Measurements from ENCODE around the gene RXRA.

Gene RXRA

DNA sequence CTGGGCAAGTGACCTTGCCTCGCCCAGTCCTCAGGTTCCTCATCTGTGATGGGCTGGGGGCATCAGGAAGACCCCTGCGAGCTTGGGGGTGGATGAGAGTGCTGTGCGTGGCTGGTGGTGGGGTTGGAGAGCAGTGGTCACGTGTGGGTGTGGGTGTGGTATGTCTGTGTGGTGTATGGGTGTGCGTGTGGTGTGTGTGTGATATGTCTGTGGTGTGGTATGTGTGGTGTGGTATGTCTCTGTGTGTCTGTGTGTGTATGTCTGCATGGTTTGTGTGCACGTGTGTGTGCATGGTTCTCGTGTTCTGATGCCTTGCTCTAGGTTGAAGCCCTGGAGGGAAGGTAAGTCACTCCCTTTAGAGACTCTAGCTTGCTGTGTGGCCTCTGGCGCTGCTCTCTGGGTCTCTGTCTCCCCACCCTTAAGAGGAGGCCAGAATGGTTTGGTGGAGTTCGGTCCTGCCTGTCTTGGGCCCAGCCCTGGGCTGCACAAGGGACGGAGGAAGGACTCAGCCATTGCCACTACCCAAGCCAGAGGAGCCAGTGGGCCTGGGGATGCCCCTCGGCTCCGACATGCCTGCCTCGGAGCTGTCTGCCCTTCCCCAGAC, 87.0 kb downstream of the RXRA start:
- ChIA-PET CTCF (interaction anchor here (1.1 kb wide), 1 partner anchor 23 kb away, joined by 3 read pairs; no protein-coding TSS in a partner anchor), POLR2A (no interaction called here)
- TF ChIP-seq FOXM1 (IDR thresholded peaks at IDR 0.05; ENCODE audit: borderline replicate concordance), result no peak
- no peak for TF ChIP-seq FOXK2 (IDR thresholded peaks at IDR 0.05)
- no peak for TF ChIP-seq ZNF384 (IDR thresholded peaks at IDR 0.05)
- TF ChIP-seq, protein P1, sequence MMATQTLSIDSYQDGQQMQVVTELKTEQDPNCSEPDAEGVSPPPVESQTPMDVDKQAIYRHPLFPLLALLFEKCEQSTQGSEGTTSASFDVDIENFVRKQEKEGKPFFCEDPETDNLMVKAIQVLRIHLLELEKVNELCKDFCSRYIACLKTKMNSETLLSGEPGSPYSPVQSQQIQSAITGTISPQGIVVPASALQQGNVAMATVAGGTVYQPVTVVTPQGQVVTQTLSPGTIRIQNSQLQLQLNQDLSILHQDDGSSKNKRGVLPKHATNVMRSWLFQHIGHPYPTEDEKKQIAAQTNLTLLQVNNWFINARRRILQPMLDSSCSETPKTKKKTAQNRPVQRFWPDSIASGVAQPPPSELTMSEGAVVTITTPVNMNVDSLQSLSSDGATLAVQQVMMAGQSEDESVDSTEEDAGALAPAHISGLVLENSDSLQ (IDR thresholded peaks at IDR 0.05), result no peak
- no peak for TF ChIP-seq HDGF (IDR thresholded peaks at IDR 0.05; ENCODE audit: borderline replicate concordance)
- no peak for TF ChIP-seq NFRKB (IDR thresholded peaks at IDR 0.05)
- TF ChIP-seq LEF1 (IDR thresholded peaks at IDR 0.05; ENCODE audit: borderline replicate concordance), result no peak
- TF ChIP-seq BHLHE40 (IDR thresholded peaks at IDR 0.05; ENCODE audit: borderline replicate concordance), result no peak
- TF ChIP-seq ELF4 (IDR thresholded peaks at IDR 0.05), result no peak
- no peak for TF ChIP-seq FOXA1 (IDR thresholded peaks at IDR 0.05)
- TF ChIP-seq CTBP1 (IDR thresholded peaks at IDR 0.05; ENCODE audit: borderline replicate concordance), result no peak
- no peak for TF ChIP-seq L3MBTL2 (conservative IDR thresholded peaks at IDR 0.05)
- no peak for TF ChIP-seq TARDBP (IDR thresholded peaks at IDR 0.05)
- TF ChIP-seq SUZ12 (IDR thresholded peaks at IDR 0.05), result no peak
- TF ChIP-seq SP1 (IDR thresholded peaks at IDR 0.05), result no peak
- TF ChIP-seq ARNT (IDR thresholded peaks at IDR 0.05), result no peak
- no peak for DNase-seq (ENCODE audit: extremely low spot score)

DNA sequence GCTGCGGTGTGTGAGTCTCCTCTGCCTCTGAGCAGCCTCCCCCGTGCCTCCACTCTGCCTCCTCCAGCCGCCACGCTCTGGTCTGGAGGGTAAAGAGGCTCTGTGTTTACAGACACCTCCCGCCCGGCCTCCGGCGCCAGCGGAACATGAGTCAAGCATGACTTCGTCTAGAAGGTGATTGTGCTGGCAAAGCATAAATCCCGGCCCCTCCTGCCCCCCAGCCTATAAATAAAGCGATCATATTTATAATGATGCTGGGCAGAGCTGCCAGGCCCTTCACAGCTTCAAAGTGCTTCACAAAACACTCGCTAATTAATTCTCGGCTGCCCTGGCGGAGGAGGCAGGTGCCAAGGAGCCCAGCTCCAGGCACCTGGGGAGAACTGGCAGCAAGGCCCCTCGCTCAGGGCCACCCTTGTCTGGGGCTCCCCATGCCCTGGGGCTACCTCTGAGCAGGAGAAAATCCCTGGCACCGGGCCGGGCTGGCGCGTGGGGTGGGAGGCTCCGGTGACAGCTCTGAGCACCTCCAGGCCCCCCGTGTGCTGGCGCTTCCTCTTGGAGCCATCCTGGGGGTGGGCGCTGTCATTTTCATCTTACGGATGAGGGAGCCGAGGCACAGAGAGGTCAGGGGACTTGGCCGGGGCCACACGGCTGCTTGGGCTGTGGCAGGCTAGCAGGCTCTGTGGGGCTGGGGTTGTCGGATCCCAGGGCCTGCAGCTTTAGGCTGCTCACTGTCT, 87.8 kb downstream of the RXRA start:
- ChIA-PET POLR2A (no interaction called here), CTCF (interaction anchor here (0.7 to 1.1 kb wide), 2 partner anchors 22 to 26 kb away, joined by 3 read pairs; no protein-coding TSS in a partner anchor)
- no peak for TF ChIP-seq TARDBP (IDR thresholded peaks at IDR 0.05)
- TF ChIP-seq FOXA1 (IDR thresholded peaks at IDR 0.05), result no peak
- no peak for TF ChIP-seq ZNF384 (IDR thresholded peaks at IDR 0.05)
- TF ChIP-seq FOXM1 (IDR thresholded peaks at IDR 0.05; ENCODE audit: borderline replicate concordance), result no peak
- TF ChIP-seq ARNT (IDR thresholded peaks at IDR 0.05), result no peak
- no peak for TF ChIP-seq ELF4 (IDR thresholded peaks at IDR 0.05)
- TF ChIP-seq SUZ12 (IDR thresholded peaks at IDR 0.05), result no peak
- TF ChIP-seq SP1 (IDR thresholded peaks at IDR 0.05), result no peak
- no peak for TF ChIP-seq FOXK2 (IDR thresholded peaks at IDR 0.05)
- TF ChIP-seq, protein P1 (IDR thresholded peaks at IDR 0.05), result no peak
- DNase-seq (ENCODE audit: extremely low spot score), result peak; percentile 37

DNA sequence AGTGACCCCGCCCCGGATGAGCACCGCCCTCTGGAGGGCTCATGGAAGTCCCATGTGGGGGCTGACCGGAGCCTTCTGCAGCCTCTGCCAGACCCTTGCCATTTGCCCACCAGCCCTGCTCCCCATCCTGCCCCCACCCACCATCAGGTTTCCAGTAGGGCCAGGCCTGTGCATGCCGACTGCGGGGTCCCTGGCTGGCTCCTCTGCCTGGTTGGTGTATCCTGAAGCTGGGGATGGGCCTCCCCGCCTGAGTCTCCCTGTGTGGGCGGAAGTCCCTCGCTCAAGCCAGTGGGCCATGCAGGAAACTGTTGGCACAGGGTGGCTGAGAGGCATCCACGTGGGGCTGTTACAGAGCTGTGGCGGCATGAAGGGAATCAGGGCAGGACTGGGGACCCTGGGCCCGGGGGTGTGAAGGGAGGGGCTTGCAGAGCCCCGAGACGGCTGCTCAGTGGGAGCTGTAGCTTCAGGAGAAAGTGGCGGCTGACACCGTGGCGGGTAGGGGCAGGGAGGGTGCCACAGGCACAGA, 88.7 kb downstream of the RXRA start:
- ChIA-PET POLR2A (no interaction called here), CTCF (no interaction called here)
- DNase-seq (ENCODE audit: extremely low spot score), result no peak
- TF ChIP-seq SUZ12 (IDR thresholded peaks at IDR 0.05), result no peak
- TF ChIP-seq BHLHE40 (IDR thresholded peaks at IDR 0.05; ENCODE audit: borderline replicate concordance), result no peak
- TF ChIP-seq FOXK2 (IDR thresholded peaks at IDR 0.05), result no peak
- TF ChIP-seq L3MBTL2 (conservative IDR thresholded peaks at IDR 0.05), result no peak
- no peak for TF ChIP-seq ELF4 (IDR thresholded peaks at IDR 0.05)
- TF ChIP-seq, protein P1 (IDR thresholded peaks at IDR 0.05), result no peak
- TF ChIP-seq SP1 (IDR thresholded peaks at IDR 0.05), result no peak
- no peak for TF ChIP-seq ZNF384 (IDR thresholded peaks at IDR 0.05)
- no peak for TF ChIP-seq FOXA1 (IDR thresholded peaks at IDR 0.05)
- no peak for TF ChIP-seq HDGF (IDR thresholded peaks at IDR 0.05; ENCODE audit: borderline replicate concordance)
- no peak for TF ChIP-seq CTBP1 (IDR thresholded peaks at IDR 0.05; ENCODE audit: borderline replicate concordance)

DNA sequence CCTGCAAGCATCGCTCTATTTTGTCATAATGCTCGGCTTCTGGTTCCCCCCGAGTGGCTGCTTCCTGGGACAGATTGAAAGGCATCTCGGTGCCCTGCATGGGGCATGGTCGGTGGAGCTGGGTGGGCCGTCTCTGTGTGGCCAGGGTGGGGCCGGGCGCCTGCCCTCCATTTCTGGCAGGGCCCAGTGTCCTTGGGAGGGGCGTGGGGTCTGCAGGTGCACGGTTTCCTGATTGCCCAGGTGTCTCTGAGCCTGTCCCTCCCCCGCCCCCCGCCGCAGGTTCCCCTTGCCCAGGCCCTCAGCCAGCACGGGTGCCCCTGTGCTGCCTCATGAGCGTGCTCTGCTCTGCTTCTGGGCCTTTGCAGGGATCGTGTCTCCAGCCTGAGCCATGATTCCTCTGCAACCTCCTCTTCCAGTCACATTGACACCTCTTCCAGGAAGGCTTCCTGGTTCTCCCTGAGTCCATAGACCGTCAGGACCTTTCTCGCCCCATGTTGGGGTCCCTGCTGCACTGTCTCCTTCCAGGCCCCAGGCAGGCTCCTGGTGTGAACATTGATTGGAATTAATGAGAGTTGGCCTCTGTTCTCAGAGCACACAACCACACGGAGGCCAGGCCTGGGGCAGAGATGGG, 90.2 kb downstream of the RXRA start:
- TF ChIP-seq BHLHE40 (IDR thresholded peaks at IDR 0.05; ENCODE audit: borderline replicate concordance) (no peak), NFRKB (IDR thresholded peaks at IDR 0.05) (no peak), FOXA1 (IDR thresholded peaks at IDR 0.05) (no peak)
- CTCF ChIA-PET, result no interaction called here
- POLR2A ChIA-PET, result no interaction called here
- no peak for DNase-seq (ENCODE audit: extremely low spot score)

DNA sequence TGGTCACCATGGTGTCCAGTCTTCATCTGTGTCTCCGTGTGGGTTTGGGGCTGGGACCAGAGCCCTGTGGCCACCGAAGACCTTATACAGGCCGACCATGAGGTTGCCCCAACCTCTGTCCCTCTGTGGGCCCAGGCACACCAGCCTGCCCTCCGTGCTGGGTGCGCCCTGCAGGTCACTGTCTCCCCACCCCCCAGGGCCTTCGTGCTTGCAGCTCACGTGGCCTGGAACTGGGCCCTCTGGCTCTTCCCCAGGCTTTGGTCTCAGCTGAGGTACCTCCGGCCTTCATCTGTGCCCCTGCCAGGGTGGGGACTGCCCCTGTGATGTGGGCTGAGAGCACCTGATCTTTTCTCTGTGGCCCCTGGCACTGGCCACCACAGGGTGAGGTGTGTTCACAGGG, 92.1 kb downstream of the RXRA start:
- DNase-seq (ENCODE audit: extremely low spot score), result no peak
- CTCF ChIA-PET, result no interaction called here
- TF ChIP-seq ZNF384 (IDR thresholded peaks at IDR 0.05), result no peak
- TF ChIP-seq, protein P1 (IDR thresholded peaks at IDR 0.05), result no peak
- TF ChIP-seq BHLHE40 (IDR thresholded peaks at IDR 0.05; ENCODE audit: borderline replicate concordance), result no peak
- no peak for TF ChIP-seq SUZ12 (IDR thresholded peaks at IDR 0.05)
- TF ChIP-seq ARNT (IDR thresholded peaks at IDR 0.05), result no peak
- TF ChIP-seq L3MBTL2 (conservative IDR thresholded peaks at IDR 0.05), result no peak
- no peak for TF ChIP-seq NFRKB (IDR thresholded peaks at IDR 0.05)
- TF ChIP-seq FOXM1 (IDR thresholded peaks at IDR 0.05; ENCODE audit: borderline replicate concordance), result no peak
- TF ChIP-seq LEF1 (IDR thresholded peaks at IDR 0.05; ENCODE audit: borderline replicate concordance), result no peak
- TF ChIP-seq SP1 (IDR thresholded peaks at IDR 0.05), result no peak
- no peak for TF ChIP-seq TARDBP (IDR thresholded peaks at IDR 0.05)
- no peak for TF ChIP-seq CTBP1 (IDR thresholded peaks at IDR 0.05; ENCODE audit: borderline replicate concordance)
- TF ChIP-seq ELF4 (IDR thresholded peaks at IDR 0.05), result no peak
- no peak for TF ChIP-seq FOXK2 (IDR thresholded peaks at IDR 0.05)
- TF ChIP-seq FOXA1 (IDR thresholded peaks at IDR 0.05), result no peak
- TF ChIP-seq HDGF (IDR thresholded peaks at IDR 0.05; ENCODE audit: borderline replicate concordance), result no peak
- POLR2A ChIA-PET, result no interaction called here
